GM18505 (cell line): ENCODE results near the gene ALK.

Source experiments
- ATAC-seq: cut with Tn5 transposase; IDR thresholded peaks from one replicate; pipeline ENCODE4 v1.9.1; 2021; ENCODE audit not compliant: unreplicated experiment
- POLR2A ChIP-seq: IDR thresholded peaks from 4 replicates; pipeline ENCODE4 v1.6.1; 2011; ENCODE audit warnings: borderline replicate concordance; ENCODE audit not compliant: insufficient read depth, insufficient read length; ENCODE audit errors: extremely low read depth

ALK gene

GRCh38 chr2:29921560-29921915, at the start of gene ALK:
Gene ALK (minus strand): TSS chr2:29921586. CDS start chr2:29920659, 927 bp downstream.
- TF ChIP-seq POLR2A = no peak
- ATAC-seq = no peak

- ATAC-seq = no peak
- TF ChIP-seq POLR2A = no peak
Measured at GRCh38 chr2:29966266-29966665, 44.9 kb upstream of the ALK start.

GRCh38 chr2:29963972-29964570, 42.7 kb upstream of the ALK start:
- no peak for TF ChIP-seq POLR2A
- ATAC-seq = no peak

- no peak for TF ChIP-seq POLR2A
Measured at GRCh38 chr2:29962922-29963321, 41.5 kb upstream of the ALK start.

DNA sequence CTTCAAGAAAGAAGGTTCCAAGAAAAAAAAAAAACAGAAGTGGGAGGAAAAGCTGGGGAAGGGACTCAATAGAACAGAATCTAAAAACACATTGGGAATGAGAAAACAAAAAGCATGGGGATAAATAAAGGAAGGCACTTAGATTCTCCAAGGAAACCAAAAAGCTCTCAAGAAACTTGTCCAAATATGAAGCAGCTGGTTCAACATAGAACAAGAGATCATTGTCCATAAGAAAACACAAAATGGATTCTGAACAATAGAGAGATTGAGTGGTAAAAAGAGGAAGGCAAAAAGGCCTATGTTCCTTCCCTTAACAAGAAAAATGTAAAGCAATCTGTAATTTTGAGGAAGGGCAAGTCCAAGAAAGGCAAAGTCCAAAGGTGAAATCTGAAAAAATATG, 32.9 kb upstream of the ALK start:
- TF ChIP-seq POLR2A = no peak
- ATAC-seq = no peak

More at GRCh38 chr2:29962922-29963321, 41.5 kb upstream of the ALK start:
- ATAC-seq = no peak

DNA sequence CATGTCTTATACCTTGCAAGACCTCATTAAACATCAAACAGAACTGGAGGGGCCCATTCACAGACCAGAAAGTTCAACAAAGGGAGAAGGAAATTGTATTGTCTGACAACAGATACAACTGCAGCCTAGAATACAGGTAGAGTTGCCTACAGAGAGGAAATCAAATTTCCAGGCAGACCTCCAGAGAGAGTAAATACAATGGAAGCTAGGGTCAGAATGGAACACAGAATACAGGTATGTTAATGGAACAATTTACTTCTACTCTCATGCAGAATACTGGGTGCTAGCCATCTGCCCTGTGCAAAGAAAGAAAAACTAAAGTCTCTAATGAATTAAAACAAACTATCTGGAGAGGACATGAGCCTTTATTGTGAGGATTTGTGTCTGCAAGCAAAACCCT, 31.6 kb upstream of the ALK start:
- no peak for ATAC-seq
- TF ChIP-seq POLR2A = no peak

- no peak for TF ChIP-seq POLR2A
- ATAC-seq = no peak
Measured at GRCh38 chr2:29951576-29951975, 30.2 kb upstream of the ALK start.

- TF ChIP-seq POLR2A = no peak
- no peak for ATAC-seq
Measured at GRCh38 chr2:29950481-29950880, 29.1 kb upstream of the ALK start.

GRCh38 chr2:29949042-29949441, 27.7 kb upstream of the ALK start:
- no peak for TF ChIP-seq POLR2A
- no peak for ATAC-seq

DNA sequence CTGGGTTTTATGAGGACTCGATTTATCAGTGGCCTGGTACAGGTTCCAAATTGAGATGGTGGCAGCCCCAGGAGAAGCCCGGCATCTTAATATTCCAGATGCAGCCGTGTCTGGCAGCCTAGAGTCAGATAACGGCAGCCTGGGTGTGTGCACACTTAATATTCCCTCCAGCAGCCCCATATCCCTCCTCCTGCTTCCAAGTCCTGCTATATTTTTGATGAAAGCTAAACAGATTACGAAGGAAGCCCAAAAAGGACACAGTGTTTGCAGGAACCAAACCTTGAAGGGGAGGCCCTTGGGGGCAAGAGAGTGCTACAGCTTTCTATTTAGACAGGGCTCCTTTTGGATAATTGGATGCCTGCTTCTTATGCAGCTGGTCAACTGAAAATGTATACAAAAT, 25.1 kb upstream of the ALK start:
- no peak for TF ChIP-seq POLR2A
- no peak for ATAC-seq

DNA sequence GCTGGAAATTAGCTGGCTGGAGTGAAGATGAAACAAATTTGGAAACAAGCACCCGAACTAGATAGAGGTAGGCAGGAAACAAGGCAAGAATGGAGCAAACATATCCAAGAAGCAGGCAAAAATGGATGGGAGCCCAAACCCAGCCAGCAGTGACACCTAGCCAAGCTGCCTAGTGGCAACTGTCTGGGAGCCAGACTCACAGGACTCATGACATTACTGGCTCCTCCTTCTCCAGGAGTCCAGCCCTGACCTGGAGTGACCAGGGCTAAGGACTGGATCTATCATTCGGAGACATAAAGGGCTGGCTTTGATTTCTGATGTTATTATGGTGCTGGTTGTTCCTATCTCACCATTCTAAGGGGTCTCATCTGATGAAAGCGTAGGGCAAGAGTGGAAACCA, 21.3 kb upstream of the ALK start:
- ATAC-seq = no peak
- TF ChIP-seq POLR2A = no peak

DNA sequence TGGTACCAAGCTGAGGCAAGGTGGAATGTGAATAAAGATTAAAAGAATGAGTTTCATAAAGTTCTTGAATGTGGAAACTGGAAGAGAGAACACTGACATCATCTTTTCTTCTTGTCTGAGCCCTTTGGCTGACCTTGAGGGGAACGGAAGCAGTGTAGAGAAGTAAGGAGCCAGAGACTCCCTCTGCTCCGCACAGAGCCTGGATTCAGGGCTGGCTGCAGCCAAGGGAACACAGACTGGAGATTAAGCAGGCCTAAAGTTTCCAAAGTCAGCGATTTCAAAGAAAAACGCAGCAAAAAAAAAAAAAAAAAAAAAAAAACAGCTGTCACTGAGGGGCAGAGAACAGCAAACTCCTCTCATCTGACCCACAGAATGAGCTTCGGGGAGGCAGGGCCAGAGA, 19.3 kb upstream of the ALK start:
- no peak for TF ChIP-seq POLR2A
- ATAC-seq = no peak

- ATAC-seq = no peak
- TF ChIP-seq POLR2A = no peak
Measured at GRCh38 chr2:29936020-29936419, 14.6 kb upstream of the ALK start.

DNA sequence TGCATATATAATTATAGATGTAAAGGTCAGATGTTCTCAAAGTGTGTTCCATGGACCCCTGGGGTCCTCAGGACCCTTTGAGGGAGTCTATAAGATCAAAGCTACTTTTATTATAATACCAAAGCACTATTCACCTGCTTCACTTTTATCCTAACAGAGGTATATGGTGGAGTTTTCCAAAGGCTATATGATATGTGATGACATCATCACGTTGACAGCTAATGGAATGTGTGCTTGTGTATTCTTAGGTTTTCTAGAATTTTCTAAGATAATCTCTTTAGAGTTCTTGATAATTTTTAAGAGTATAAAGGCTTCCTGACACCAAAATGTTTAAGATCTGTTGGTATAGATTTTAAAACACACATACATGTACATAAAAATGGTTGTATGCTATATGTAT, 10.4 kb upstream of the ALK start:
- no peak for TF ChIP-seq POLR2A
- ATAC-seq = no peak
